Uterus (tissue), 2 donors: ENCODE measurements around the gene ACTR5.

ENCODE experiments used
- CTCF ChIP-seq, 4 experiments: fragments of 200-600 bp in 2 of 4; fragments of 450-650 bp in 2 of 4; sonication (generic) in 2 of 4; IDR thresholded peaks; one replicate each; pipeline ENCODE4 v1.5.1; 2016 to 2019; ENCODE audit warnings: antibody characterized with exemption in 4 of 4, mild to moderate bottlenecking in 2 of 4, moderate library complexity in 1 of 4
- POLR2A ChIP-seq, 2 donors: fragments of 450-650 bp; IDR thresholded peaks; one replicate each; pipeline ENCODE4 v1.6.1; 2016; ENCODE audit warnings: antibody characterized with exemption in 2 of 2, mild to moderate bottlenecking in 1 of 2, moderate library complexity in 1 of 2

GRCh38 chr20:38789503-38790199 lies 41.4 kb downstream of the ACTR5 start:
- TF ChIP-seq CTCF (IDR thresholded peaks at IDR 0.05) (no peak), POLR2A (IDR thresholded peaks at IDR 0.05) (no peak)
